H1 (cell line): ENCODE results near the gene KCNN4. TPM values are rescaled to one million over a fixed set of nuclear protein-coding genes. Genes with fewer than 3 reads are reported as not detected.

ENCODE experiments used
- CTCF ChIA-PET: fragments of 300-600 bp; sonication (Branson Sonifier 250); formaldehyde crosslinking; loops from one replicate; lab custom pipeline; 2021; ENCODE audit not compliant: partially characterized antibody; lab: Charles Lee
- POLR2A ChIA-PET: fragments of 300-600 bp; sonication (Branson Sonifier 250); formaldehyde crosslinking; loops from one replicate; lab custom pipeline; 2021; ENCODE audit warnings: inconsistent platforms; ENCODE audit not compliant: partially characterized antibody; lab: Charles Lee
- DNase-seq, 2 experiments: peaks; one replicate each; pipeline versions ENCODE4 v3.0.0 to v3.0.0-alpha.2; 2010 to 2022; ENCODE audit warnings: low spot score in 2 of 2, low read depth in 1 of 2, mixed read lengths in 1 of 2
- FAIRE-seq: peaks from 2 replicates; lab custom pipeline; 2011; peaks lifted over from hg19 to GRCh38; lab: Jason Lieb, UNC
- H2AFZ ChIP-seq: 2 replicates; pipeline ENCODE4 v1.8.1; 2012; ENCODE audit warnings: low read length, inconsistent platforms
- H2AK5ac ChIP-seq: 2 replicates; pipeline ENCODE4 v1.6.1; 2013; ENCODE audit warnings: low read depth, low read length
- H2BK120ac ChIP-seq: replicated peaks from 2 replicates; pipeline ENCODE3; 2013; ENCODE audit warnings: low read depth, low read length, inconsistent platforms
- H2BK12ac ChIP-seq: 2 replicates; pipeline ENCODE4 v1.6.1; 2013; ENCODE audit warnings: low read depth, low read length
- H2BK15ac ChIP-seq: 2 replicates; pipeline ENCODE4 v1.6.1; 2013; ENCODE audit warnings: low read length
- H2BK20ac ChIP-seq: 2 replicates; pipeline ENCODE4 v1.6.1; 2013; ENCODE audit warnings: low read length
- H2BK5ac ChIP-seq: 2 replicates; pipeline ENCODE4 v1.6.1; 2013; ENCODE audit warnings: low read depth, low read length
- H3K14ac ChIP-seq: 2 replicates; pipeline ENCODE4 v1.6.1; 2013; ENCODE audit warnings: inconsistent platforms; ENCODE audit not compliant: insufficient read length
- H3K18ac ChIP-seq: 2 replicates; pipeline ENCODE4 v1.6.1; 2013; ENCODE audit warnings: low read length; ENCODE audit errors: extremely low read depth
- H3K23ac ChIP-seq: 2 replicates; pipeline ENCODE4 v1.6.1; 2013; ENCODE audit warnings: inconsistent platforms; ENCODE audit not compliant: insufficient read length
- H3K23me2 ChIP-seq: 2 replicates; pipeline ENCODE4 v1.6.1; 2013; ENCODE audit warnings: low read depth, low read length
- H3K27ac ChIP-seq: 2 replicates; pipeline ENCODE4 v1.6.1; 2011; ENCODE audit warnings: low read depth, low read length, inconsistent platforms
- H3K27me3 ChIP-seq, 4 experiments: replicated peaks in 1 of 4; 1 replicate in 1 of 4; 2 replicates in 3 of 4; pipeline versions ENCODE4 v1.6.1 to v1.8.1; 2011 to 2013; ENCODE audit warnings: low read length in 3 of 4, mild to moderate bottlenecking in 3 of 4, inconsistent platforms in 2 of 4, mixed read lengths in 2 of 4, moderate library complexity in 1 of 4; ENCODE audit not compliant: control insufficient read depth in 3 of 4, insufficient read depth in 3 of 4; ENCODE audit errors: extremely low read depth in 1 of 4
- H3K36me3 ChIP-seq, 4 experiments: 2 replicates each; pipeline versions ENCODE4 v1.6.1 to v1.8.1; 2011 to 2013; ENCODE audit warnings: mild to moderate bottlenecking in 4 of 4, low read length in 3 of 4, moderate library complexity in 2 of 4, control low read depth in 1 of 4, inconsistent platforms in 1 of 4; ENCODE audit not compliant: insufficient read depth in 4 of 4, control insufficient read depth in 2 of 4
- H3K4ac ChIP-seq: replicated peaks from 2 replicates; pipeline ENCODE3; 2013; ENCODE audit warnings: low read length, low read depth, mixed read lengths, inconsistent platforms; ENCODE audit not compliant: insufficient read length
- H3K4me1 ChIP-seq, 4 experiments: replicated peaks in 1 of 4; 1 replicate in 1 of 4; 2 replicates in 3 of 4; pipeline versions ENCODE4 v1.6.1 to v1.8.1; 2011 to 2013; ENCODE audit warnings: low read length in 3 of 4, inconsistent platforms in 2 of 4, mixed read lengths in 1 of 4; ENCODE audit not compliant: insufficient read depth in 4 of 4, control insufficient read depth in 3 of 4
- H3K4me2 ChIP-seq, 2 experiments: 2 replicates each; pipeline versions ENCODE4 v1.6.1 to v1.8.1; 2011 to 2013; ENCODE audit warnings: low read depth in 2 of 2, low read length in 2 of 2, control low read depth in 1 of 2, inconsistent platforms in 1 of 2, mild to moderate bottlenecking in 1 of 2; ENCODE audit not compliant: insufficient read depth in 1 of 2
- H3K4me3 ChIP-seq, 4 experiments: fragments of 200-600, 300-600 bp in 1 of 4; sonication (generic), shearing (Covaris generic), sonication (Bioruptor Twin) in 1 of 4; 2 replicates each; pipeline versions ENCODE4 v1.5.1 to v1.8.1; 2011 to 2016; ENCODE audit warnings: low read length in 4 of 4, low read depth in 3 of 4, control low read depth in 2 of 4, inconsistent platforms in 2 of 4, mild to moderate bottlenecking in 2 of 4, mixed read lengths in 1 of 4, moderate library complexity in 1 of 4; ENCODE audit not compliant: insufficient read depth in 2 of 4; ENCODE audit errors: extremely low read depth in 1 of 4
- H3K56ac ChIP-seq: replicated peaks from 2 replicates; pipeline ENCODE3; 2013; ENCODE audit warnings: low read depth, mild to moderate bottlenecking, mixed read lengths, low read length, inconsistent platforms; ENCODE audit not compliant: insufficient read length
- H3K79me1 ChIP-seq: 2 replicates; pipeline ENCODE4 v1.6.1; 2013; ENCODE audit warnings: low read depth, low read length, control low read depth
- H3K79me2 ChIP-seq, 2 experiments: 2 replicates each; pipeline versions ENCODE4 v1.6.1 to v1.8.1; 2012 to 2013; ENCODE audit warnings: low read length in 2 of 2, mild to moderate bottlenecking in 2 of 2, inconsistent platforms in 1 of 2; ENCODE audit not compliant: insufficient read depth in 2 of 2, control insufficient read depth in 1 of 2
- H3K9ac ChIP-seq, 4 experiments: replicated peaks in 1 of 4; 1 replicate in 1 of 4; 2 replicates in 3 of 4; pipeline versions ENCODE4 v1.6.1 to v1.8.1; 2011 to 2013; ENCODE audit warnings: low read depth in 3 of 4, low read length in 3 of 4, control low read depth in 2 of 4, mild to moderate bottlenecking in 2 of 4, moderate library complexity in 2 of 4, inconsistent platforms in 1 of 4; ENCODE audit errors: extremely low read depth in 1 of 4
- H3K9me3 ChIP-seq, 2 experiments: 2 replicates each; pipeline versions ENCODE4 v1.6.1 to v1.8.1; 2012 to 2013; ENCODE audit warnings: mild to moderate bottlenecking in 2 of 2, moderate library complexity in 2 of 2, control low read depth in 1 of 2, inconsistent platforms in 1 of 2, low read depth in 1 of 2, low read length in 1 of 2, mixed read lengths in 1 of 2; ENCODE audit not compliant: insufficient read depth in 2 of 2
- H4K20me1 ChIP-seq, 2 experiments: replicated peaks in 1 of 2; 2 replicates each; pipeline versions ENCODE3 to v1.8.1; 2011 to 2013; ENCODE audit warnings: inconsistent platforms in 2 of 2, low read length in 2 of 2, mild to moderate bottlenecking in 1 of 2; ENCODE audit not compliant: insufficient read depth in 2 of 2, control insufficient read depth in 1 of 2
- H4K5ac ChIP-seq: 2 replicates; pipeline ENCODE4 v1.6.1; 2013; ENCODE audit warnings: low read length, low read depth, mixed read lengths, inconsistent platforms; ENCODE audit not compliant: insufficient read length
- H4K8ac ChIP-seq: 2 replicates; pipeline ENCODE4 v1.8.0; 2013; ENCODE audit warnings: mild to moderate bottlenecking, moderate library complexity, low read length, inconsistent platforms; ENCODE audit not compliant: insufficient read depth; ENCODE audit errors: extremely low read depth
- H4K91ac ChIP-seq: replicated peaks from 2 replicates; pipeline ENCODE3; 2013; ENCODE audit warnings: low read length, mixed read lengths, inconsistent platforms; ENCODE audit not compliant: insufficient read length
- GABPA ChIP-seq: IDR thresholded peaks from 2 replicates; pipeline ENCODE4 v1.6.1; 2011; ENCODE audit warnings: mild to moderate bottlenecking, low read length, moderate library complexity, borderline replicate concordance; ENCODE audit not compliant: insufficient read depth
- GTF2F1 ChIP-seq: IDR thresholded peaks from 2 replicates; pipeline ENCODE4 v1.6.1; 2012; ENCODE audit warnings: low read depth, low read length, improper control_type of control experiment, borderline replicate concordance
- HDAC2 ChIP-seq, 2 experiments: fragments of 300-600 bp in 1 of 2; sonication (generic) in 1 of 2; IDR thresholded peaks; 2 replicates each; pipeline ENCODE4 v1.6.1; 2011 to 2012; ENCODE audit warnings: low read depth in 2 of 2, low read length in 2 of 2, mild to moderate bottlenecking in 2 of 2, moderate library complexity in 2 of 2, borderline replicate concordance in 1 of 2, inconsistent platforms in 1 of 2
- WGBS, 2 experiments: shearing (Covaris generic) in 1 of 2; methylation state at CpG; one replicate each; pipeline versions ENCODE4 v1.1.6 to v1.1.7; 2013 to 2015; ENCODE audit warnings: low lambda C conversion rate in 2 of 2, mixed read lengths in 2 of 2, inconsistent platforms in 1 of 2, low coverage in 1 of 2, missing lambda C conversion rate in 1 of 2; ENCODE audit not compliant: insufficient replicate concordance in 2 of 2, insufficient coverage in 1 of 2, insufficient read length in 1 of 2; ENCODE audit errors: extremely low coverage in 1 of 2, missing lambda C conversion rate in 1 of 2; 5-methylcytosine and 5-hydroxymethylcytosine counted together
- polyA plus RNA-seq, 7 experiments: library from polyadenylated mRNA; depleted of rRNA in 3 of 7; stranded (reverse) in 5 of 7; unstranded in 2 of 7; fragments of >200 nt in 5 of 7; fragments of 200-250 nt in 2 of 7; gene quantifications; 1 replicate in 5 of 7; 2 replicates in 1 of 7; 4 replicates in 1 of 7; pipeline versions ENCODE4 v1.2.1 to v1.2.3, GENCODE V29; 2011 to 2013; ENCODE audit warnings: missing spikeins in 2 of 7, mixed read lengths in 2 of 7
- total RNA-seq: library from RNA; stranded (reverse); fragmentation: NEBNext Ultra II Directional; extraction: Animal tissue kit (Norgen Biotek cat#: 25700); gene quantifications from 2 replicates; pipeline ENCODE4 v1.2.1, GENCODE V29; 2021

The KCNN4 gene
- total and polyA plus RNA-seq, 2 of the 8 experiments (the other 6 are each of a cell fraction or from before 2014, with no cell fraction given), result 0.78 to 1.5 TPM

DNA sequence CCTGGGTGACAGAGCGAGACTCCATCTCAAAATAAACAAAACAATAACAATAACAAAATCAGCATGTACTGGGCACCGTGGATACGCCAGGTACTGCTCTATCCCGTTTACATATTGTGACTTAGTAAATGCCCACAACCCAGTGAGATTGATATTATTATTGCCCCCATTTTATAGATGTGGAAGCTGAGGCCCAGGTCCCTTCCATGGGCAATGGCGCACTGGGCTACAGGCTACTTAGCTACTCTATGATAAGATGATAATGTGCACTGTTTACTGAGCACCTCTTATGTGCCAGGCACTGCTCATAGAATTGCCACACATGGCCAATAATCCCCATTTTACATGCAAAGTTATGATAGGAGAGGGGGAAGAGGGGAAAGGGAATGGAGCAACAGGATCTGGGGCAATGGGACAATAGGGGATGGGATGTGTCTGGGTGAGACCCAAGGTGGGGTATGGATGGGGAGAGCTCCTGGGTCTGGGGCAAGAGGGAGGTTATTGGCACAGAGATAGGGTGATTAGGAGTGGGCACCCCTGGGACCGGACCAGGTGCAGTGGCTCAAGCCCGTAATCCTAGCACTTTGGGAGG is 5.4 kb downstream of the KCNN4 start:
- ChIA-PET CTCF (interaction anchor here (0.6 to 37.0 kb wide), 9 partner anchors 10 to 1073 kb away, joined by 3 to 703 read pairs (median 4); partner anchors contain the start of gene SMG9), POLR2A (interaction anchor here (1.3 to 5.3 kb wide), 3 partner anchors 21 to 160 kb away, joined by 3 to 23 read pairs (median 3); partner anchors contain the start of genes SMG9 and ZNF45)
- H4K8ac ChIP-seq, result no peak overlapping the region
- no peak overlapping the region for H2BK120ac ChIP-seq
- H3K27ac ChIP-seq, result no peak overlapping the region
- peak overlapping the region; percentile 81; the same call in 1 of the 2 replicates for H2BK15ac ChIP-seq
- no peak overlapping the region for H3K18ac ChIP-seq
- no peak overlapping the region for H3K23ac ChIP-seq
- H3K79me2 ChIP-seq, result no peaks in the 10 kb centered on the region
- H4K5ac ChIP-seq, result no peak overlapping the region
- no peak overlapping the region for H3K56ac ChIP-seq
- H3K14ac ChIP-seq, result no peak overlapping the region
- H3K27me3 ChIP-seq, result peaks cover 11 to 35% (median 28%) of the 10 kb centered on the region in 4 experiments
- H3K4me3 ChIP-seq, result no peak overlapping the region
- FAIRE-seq (no peak), DNase-seq (no peak)
- H3K23me2 ChIP-seq, result peaks cover 9% of the 10 kb centered on the region
- H2AFZ ChIP-seq, result no peak overlapping the region
- no peak for TF ChIP-seq GABPA
- TF ChIP-seq GTF2F1, result no peak
- no peak for TF ChIP-seq HDAC2 (IDR thresholded peaks at IDR 0.05; ENCODE audit: borderline replicate concordance in 1 of 2, low read depth in 2 of 2, low read length in 2 of 2)
- no peaks in the 10 kb centered on the region for H4K20me1 ChIP-seq
- H3K4ac ChIP-seq, result no peak overlapping the region
- no peaks in the 10 kb centered on the region for H3K9me3 ChIP-seq
- no peak overlapping the region for H3K9ac ChIP-seq
- H2BK12ac ChIP-seq, result no peak overlapping the region
- H3K79me1 ChIP-seq, result no peaks in the 10 kb centered on the region
- no peak overlapping the region for H4K91ac ChIP-seq
- peaks cover 4 to 18% (median 10%) of the 10 kb centered on the region in 4 experiments for H3K4me1 ChIP-seq
- no peak overlapping the region for H2AK5ac ChIP-seq
- 90% methylated on average over 7 of the region's 7 CpGs; no CpG with 5 or more reads in 1 of the 2 experiments for WGBS, 2 experiments
- H2BK20ac ChIP-seq, result no peak overlapping the region
- H3K36me3 ChIP-seq, result no peaks in the 10 kb centered on the region
- no peak overlapping the region; a peak in 1 of 4 replicates for H3K4me2 ChIP-seq
- H2BK5ac ChIP-seq, result no peak overlapping the region
